Measurements from ENCODE around the gene PWWP2A.

DNA sequence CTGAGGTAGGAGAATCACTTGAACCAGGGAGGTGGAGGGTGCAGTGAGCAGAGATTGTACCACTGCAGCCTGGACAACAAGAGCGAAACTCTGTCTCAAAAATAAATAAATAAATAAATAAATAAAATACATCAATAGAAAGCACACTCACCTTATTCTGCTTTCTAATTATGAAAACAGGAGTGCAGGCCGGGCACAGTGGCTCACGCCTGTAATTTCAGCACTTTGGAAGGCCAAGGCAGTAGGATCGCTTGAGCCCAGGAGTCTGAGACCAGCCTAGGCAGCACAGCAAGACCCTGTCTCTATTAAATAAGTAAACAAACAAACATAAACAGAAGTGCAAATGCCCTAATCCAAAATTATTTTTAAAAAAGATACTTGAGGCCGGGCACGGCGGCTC lies 2.3 kb downstream of the PWWP2A start:
- TF ChIP-seq, protein P1, sequence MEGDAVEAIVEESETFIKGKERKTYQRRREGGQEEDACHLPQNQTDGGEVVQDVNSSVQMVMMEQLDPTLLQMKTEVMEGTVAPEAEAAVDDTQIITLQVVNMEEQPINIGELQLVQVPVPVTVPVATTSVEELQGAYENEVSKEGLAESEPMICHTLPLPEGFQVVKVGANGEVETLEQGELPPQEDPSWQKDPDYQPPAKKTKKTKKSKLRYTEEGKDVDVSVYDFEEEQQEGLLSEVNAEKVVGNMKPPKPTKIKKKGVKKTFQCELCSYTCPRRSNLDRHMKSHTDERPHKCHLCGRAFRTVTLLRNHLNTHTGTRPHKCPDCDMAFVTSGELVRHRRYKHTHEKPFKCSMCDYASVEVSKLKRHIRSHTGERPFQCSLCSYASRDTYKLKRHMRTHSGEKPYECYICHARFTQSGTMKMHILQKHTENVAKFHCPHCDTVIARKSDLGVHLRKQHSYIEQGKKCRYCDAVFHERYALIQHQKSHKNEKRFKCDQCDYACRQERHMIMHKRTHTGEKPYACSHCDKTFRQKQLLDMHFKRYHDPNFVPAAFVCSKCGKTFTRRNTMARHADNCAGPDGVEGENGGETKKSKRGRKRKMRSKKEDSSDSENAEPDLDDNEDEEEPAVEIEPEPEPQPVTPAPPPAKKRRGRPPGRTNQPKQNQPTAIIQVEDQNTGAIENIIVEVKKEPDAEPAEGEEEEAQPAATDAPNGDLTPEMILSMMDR (conservative IDR thresholded peaks at IDR 0.05 in 1 of 2, IDR thresholded peaks at IDR 0.05 in 1 of 2; ENCODE audit: extremely low read depth in 1 of 2, insufficient read depth in 1 of 2, low read depth in 1 of 2, low read length in 2 of 2) = no peak
- TF ChIP-seq EZH2 (IDR thresholded peaks at IDR 0.05; ENCODE audit: borderline replicate concordance, low read length) = no peak

Measured in mammary epithelial cell (primary cell).